Parathyroid adenoma (tissue), 2 donors: Measurements from ENCODE around the gene SRSF6.
"Not testable (repeated sequence)": the region's sequence is repeated elsewhere in the genome, so short reads cannot be mapped to it uniquely, and the experiment has no call there.

Experiments used
- H2AFZ ChIP-seq: fragments of 300-600 bp; sonication (generic); one replicate; pipeline ENCODE4 v1.7.0; 2017; ENCODE audit warnings: antibody characterized with exemption, mild to moderate bottlenecking
- H3K27ac ChIP-seq: fragments of 300-600 bp; sonication (generic); one replicate; pipeline ENCODE4 v1.7.0; 2017
- H3K27me3 ChIP-seq: fragments of 300-600 bp; sonication (generic); one replicate; pipeline ENCODE4 v1.7.0; 2017; ENCODE audit warnings: low read length; ENCODE audit not compliant: control insufficient read depth, insufficient read depth
- H3K36me3 ChIP-seq: fragments of 300-600 bp; sonication (generic); one replicate; pipeline ENCODE4 v1.7.0; 2017; ENCODE audit warnings: low read length; ENCODE audit not compliant: control insufficient read depth, insufficient read depth
- H3K4me1 ChIP-seq: fragments of 300-600 bp; sonication (generic); one replicate; pipeline ENCODE4 v1.7.0; 2017; ENCODE audit warnings: control low read depth
- H3K4me2 ChIP-seq: fragments of 300-600 bp; sonication (generic); one replicate; pipeline ENCODE4 v1.7.0; 2017; ENCODE audit warnings: low read length
- H3K4me3 ChIP-seq: fragments of 300-600 bp; sonication (generic); one replicate; pipeline ENCODE4 v1.7.0; 2017; ENCODE audit warnings: low read depth, low read length
- H3K79me2 ChIP-seq: fragments of 300-600 bp; sonication (generic); one replicate; pipeline ENCODE4 v1.7.0; 2017; ENCODE audit warnings: control low read depth
- H3K9ac ChIP-seq: fragments of 300-600 bp; sonication (generic); one replicate; pipeline ENCODE4 v1.7.0; 2017; ENCODE audit warnings: mild to moderate bottlenecking
- H3K9me3 ChIP-seq: fragments of 300-600 bp; sonication (generic); one replicate; pipeline ENCODE4 v1.7.0; 2017; ENCODE audit warnings: low read length; ENCODE audit not compliant: control insufficient read depth
- TF ChIP-seq, protein P1 (sequence below): fragments of 300-600 bp; sonication (generic); IDR thresholded peaks from one replicate; pipeline ENCODE4 v1.7.0; 2017; ENCODE audit warnings: antibody characterized with exemption, mild to moderate bottlenecking
- donor health status: primary hyperparathyroidism.

Gene SRSF6

DNA sequence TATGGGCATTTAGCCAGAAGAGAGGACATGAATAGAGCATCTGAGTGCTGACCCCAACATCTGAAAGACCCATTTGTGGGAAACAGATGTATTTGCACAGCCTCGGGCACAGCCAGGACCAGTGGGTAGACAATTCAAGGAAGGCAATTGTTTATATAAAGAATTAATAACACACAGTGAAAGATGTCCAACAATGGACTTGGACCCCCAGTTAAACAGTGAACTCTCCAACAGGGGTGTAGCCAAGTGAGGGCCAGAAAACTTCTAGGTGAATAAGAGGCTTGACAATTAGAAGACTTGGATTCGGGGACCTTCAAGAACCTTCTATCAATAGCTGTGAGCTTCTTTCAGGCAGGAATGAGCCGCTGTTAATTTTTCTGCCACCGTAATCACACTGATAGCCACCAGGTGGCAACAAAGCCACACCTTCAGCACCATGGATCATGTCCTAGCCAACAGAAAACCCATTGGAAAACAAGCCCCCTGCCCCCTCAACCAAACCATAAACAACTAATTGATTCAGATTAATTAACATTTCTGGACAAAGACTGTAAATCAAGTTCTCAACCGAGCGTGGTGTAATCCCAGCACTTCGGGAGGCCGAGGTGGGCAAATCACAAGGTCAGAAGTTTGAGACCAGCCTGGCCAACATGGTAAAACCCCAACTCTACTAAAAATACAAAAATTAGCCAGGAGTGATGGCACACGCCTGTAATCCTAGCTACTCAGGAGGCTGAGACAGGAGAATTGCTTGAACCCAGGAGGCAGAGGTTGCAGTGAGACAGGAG lies 8.8 kb upstream of the SRSF6 start:
- Histone ChIP-seq H3K9me3 (no peaks in the 10 kb centered on the region), H3K27ac (no peak overlapping the region), H3K9ac (no peak overlapping the region), H2AFZ (peak overlapping the region; percentile 40), H3K79me2 (no peaks in the 10 kb centered on the region), H3K36me3 (no peaks in the 10 kb centered on the region), H3K27me3 (no peaks in the 10 kb centered on the region), H3K4me3 (no peak overlapping the region), H3K4me1 (no peaks in the 10 kb centered on the region), H3K4me2 (no peak overlapping the region)
- TF ChIP-seq, protein P1, sequence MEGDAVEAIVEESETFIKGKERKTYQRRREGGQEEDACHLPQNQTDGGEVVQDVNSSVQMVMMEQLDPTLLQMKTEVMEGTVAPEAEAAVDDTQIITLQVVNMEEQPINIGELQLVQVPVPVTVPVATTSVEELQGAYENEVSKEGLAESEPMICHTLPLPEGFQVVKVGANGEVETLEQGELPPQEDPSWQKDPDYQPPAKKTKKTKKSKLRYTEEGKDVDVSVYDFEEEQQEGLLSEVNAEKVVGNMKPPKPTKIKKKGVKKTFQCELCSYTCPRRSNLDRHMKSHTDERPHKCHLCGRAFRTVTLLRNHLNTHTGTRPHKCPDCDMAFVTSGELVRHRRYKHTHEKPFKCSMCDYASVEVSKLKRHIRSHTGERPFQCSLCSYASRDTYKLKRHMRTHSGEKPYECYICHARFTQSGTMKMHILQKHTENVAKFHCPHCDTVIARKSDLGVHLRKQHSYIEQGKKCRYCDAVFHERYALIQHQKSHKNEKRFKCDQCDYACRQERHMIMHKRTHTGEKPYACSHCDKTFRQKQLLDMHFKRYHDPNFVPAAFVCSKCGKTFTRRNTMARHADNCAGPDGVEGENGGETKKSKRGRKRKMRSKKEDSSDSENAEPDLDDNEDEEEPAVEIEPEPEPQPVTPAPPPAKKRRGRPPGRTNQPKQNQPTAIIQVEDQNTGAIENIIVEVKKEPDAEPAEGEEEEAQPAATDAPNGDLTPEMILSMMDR: peak; percentile 81

DNA sequence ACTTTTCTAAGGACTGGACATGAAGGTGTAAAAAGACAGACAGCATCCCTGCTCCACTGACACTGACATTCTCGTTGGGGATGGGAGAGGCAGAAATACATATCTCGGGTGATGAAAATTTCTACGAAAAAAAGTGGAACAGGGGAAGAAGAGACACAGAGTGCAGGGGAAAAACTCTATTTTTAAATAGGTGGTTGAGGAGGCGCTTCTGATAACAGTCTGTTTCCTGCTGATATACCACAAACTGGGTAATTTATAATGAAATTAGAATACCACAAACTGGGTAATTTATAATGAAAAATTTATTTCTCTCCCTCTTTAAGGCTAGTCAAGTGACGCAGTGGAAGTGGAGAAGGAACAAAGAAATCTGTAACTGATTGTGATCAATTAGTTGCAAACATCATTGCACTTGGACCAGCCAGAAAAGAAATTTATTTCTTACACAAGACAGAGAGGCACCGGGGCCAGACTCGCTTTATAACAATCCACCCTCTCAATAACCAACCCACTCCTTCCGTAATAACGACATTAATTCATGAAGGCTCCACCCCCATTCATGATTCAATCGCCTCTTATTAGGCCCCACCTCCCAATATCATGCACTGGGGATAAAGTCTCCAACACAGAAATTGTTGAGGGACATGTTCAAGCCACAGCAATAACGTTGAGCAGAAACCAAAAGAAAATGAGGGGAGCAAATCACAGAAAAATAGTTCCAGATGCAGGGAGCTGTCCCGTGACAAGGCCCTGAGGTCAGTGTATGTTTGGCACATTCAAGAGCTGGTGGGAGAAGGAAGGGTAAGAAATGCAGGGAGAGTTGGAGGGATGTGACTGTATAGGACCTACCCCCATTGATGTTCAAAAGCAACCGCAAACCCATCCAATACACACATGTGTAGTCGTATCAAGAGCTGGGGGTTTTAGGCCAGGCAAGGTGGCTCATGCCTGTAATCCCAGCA lies 6.6 kb upstream of the SRSF6 start:
- no peak overlapping the region for H3K27ac ChIP-seq
- no peak overlapping the region for H3K9ac ChIP-seq
- no peaks in the 10 kb centered on the region for H3K79me2 ChIP-seq
- TF ChIP-seq, protein P1: no peak
- H3K4me1 ChIP-seq: no peaks in the 10 kb centered on the region
- H2AFZ ChIP-seq: no peak overlapping the region
- H3K4me2 ChIP-seq: no peak overlapping the region
- no peak overlapping the region for H3K4me3 ChIP-seq
- H3K36me3 ChIP-seq: no peaks in the 10 kb centered on the region
- H3K27me3 ChIP-seq: no peaks in the 10 kb centered on the region
- H3K9me3 ChIP-seq: no peaks in the 10 kb centered on the region

- H2AFZ ChIP-seq: no peak overlapping the region
- no peak overlapping the region for H3K27ac ChIP-seq
- H3K9ac ChIP-seq: no peak overlapping the region
Measured at GRCh38 chr20:43452404-43453126, 5.1 kb upstream of the SRSF6 start.

GRCh38 chr20:43456252-43456651 lies 1.4 kb upstream of the SRSF6 start:
- not testable (repeated sequence) for H2AFZ ChIP-seq, H3K9me3 ChIP-seq, H3K9ac ChIP-seq, H3K4me3 ChIP-seq, H3K27me3 ChIP-seq, H3K36me3 ChIP-seq, H3K4me1 ChIP-seq, H3K27ac ChIP-seq, H3K4me2 ChIP-seq, H3K79me2 ChIP-seq

More at GRCh38 chr20:43452404-43453126, 5.1 kb upstream of the SRSF6 start:
- H3K4me3 ChIP-seq: no peak overlapping the region
- no peaks in the 10 kb centered on the region for H3K4me1 ChIP-seq
- H3K27me3 ChIP-seq: no peaks in the 10 kb centered on the region
- no peaks in the 10 kb centered on the region for H3K79me2 ChIP-seq
- H3K36me3 ChIP-seq: no peaks in the 10 kb centered on the region
- H3K9me3 ChIP-seq: no peaks in the 10 kb centered on the region
- TF ChIP-seq, protein P1: no peak
- no peak overlapping the region for H3K4me2 ChIP-seq
